IMR-90 (cell line): ENCODE measurements around the gene MAGI3. TPM values are rescaled to one million over a fixed set of nuclear protein-coding genes. Genes with fewer than 3 reads are reported as not detected.

Source experiments
- ATAC-seq: fragments of 200-7000 bp; cut with Tn5 transposase; 2 replicates; pipeline ENCODE4 v1.9.1; 2020; ENCODE audit warnings: low read depth, mild to moderate bottlenecking, moderate library complexity
- BruUV-seq: library from RNA; stranded (reverse); fragments of 400-500 nt; replicated peaks from 2 replicates; lab custom pipeline; 2021; lab: Mats Ljungman, UMichigan
- CTCF ChIA-PET: fragments of 300-600 bp; formaldehyde crosslinking; extraction: SDS; loops from one replicate; lab custom pipeline; 2021; ENCODE audit warnings: antibody characterized with exemption; lab: Yijun Ruan, JAX
- POLR2A ChIA-PET: fragments of 300-600 bp; sonication (Branson Sonifier 250); formaldehyde crosslinking; loops from one replicate; lab custom pipeline; 2022; ENCODE audit warnings: antibody characterized with exemption; ENCODE audit not compliant: unreplicated experiment; lab: Charles Lee
- DNase-seq: peaks from one replicate; pipeline ENCODE4 v3.0.0; 2013
- H2AFZ ChIP-seq: replicated peaks from 2 replicates; pipeline ENCODE3; 2013; ENCODE audit warnings: low read length, mild to moderate bottlenecking; ENCODE audit not compliant: poor library complexity
- H2AK5ac ChIP-seq: 2 replicates; pipeline ENCODE4 v1.6.1; 2013; ENCODE audit warnings: low read depth, low read length, inconsistent platforms
- H2AK9ac ChIP-seq: replicated peaks from 2 replicates; pipeline ENCODE3; 2013; ENCODE audit warnings: mild to moderate bottlenecking, low read depth, low read length, moderate library complexity; ENCODE audit not compliant: poor library complexity
- H2BK120ac ChIP-seq: 2 replicates; pipeline ENCODE4 v1.6.1; 2013; ENCODE audit warnings: low read depth, low read length, inconsistent platforms
- H2BK15ac ChIP-seq: 3 replicates; pipeline ENCODE4 v1.6.1; 2013; ENCODE audit warnings: low read depth, low read length, inconsistent platforms
- H2BK20ac ChIP-seq: 2 replicates; pipeline ENCODE4 v1.6.1; 2013; ENCODE audit warnings: low read depth, mild to moderate bottlenecking, inconsistent platforms, low read length, moderate library complexity
- H2BK5ac ChIP-seq: 2 replicates; pipeline ENCODE4 v1.6.1; 2013; ENCODE audit warnings: mild to moderate bottlenecking, low read depth, low read length, inconsistent platforms; ENCODE audit not compliant: poor library complexity, severe bottlenecking
- H3K14ac ChIP-seq: replicated peaks from 2 replicates; pipeline ENCODE4 v1.6.1; 2013; ENCODE audit warnings: low read depth, low read length, inconsistent platforms
- H3K18ac ChIP-seq: 2 replicates; pipeline ENCODE4 v1.6.1; 2013; ENCODE audit warnings: low read depth, low read length, control low read depth
- H3K23ac ChIP-seq: 2 replicates; pipeline ENCODE4 v1.6.1; 2013; ENCODE audit warnings: low read depth, low read length, inconsistent platforms
- H3K27ac ChIP-seq: 2 replicates; pipeline ENCODE4 v1.5.1; 2013; ENCODE audit warnings: mild to moderate bottlenecking, control low read depth, low read length; ENCODE audit not compliant: insufficient read depth
- H3K27me3 ChIP-seq: 2 replicates; pipeline ENCODE4 v1.6.1; 2013; ENCODE audit warnings: low read length; ENCODE audit not compliant: control insufficient read depth, insufficient read depth
- H3K36me3 ChIP-seq: 2 replicates; pipeline ENCODE4 v1.6.1; 2013; ENCODE audit warnings: low read length, mixed read lengths; ENCODE audit not compliant: control insufficient read depth, insufficient read depth
- H3K4ac ChIP-seq: 2 replicates; pipeline ENCODE4 v1.6.1; 2013; ENCODE audit warnings: low read depth, low read length, inconsistent platforms
- H3K4me1 ChIP-seq: 2 replicates; pipeline ENCODE4 v1.6.1; 2013; ENCODE audit warnings: low read length, mixed read lengths; ENCODE audit not compliant: control insufficient read depth, insufficient read depth
- H3K4me2 ChIP-seq: 2 replicates; pipeline ENCODE4 v1.6.1; 2013; ENCODE audit warnings: low read depth, mild to moderate bottlenecking, control low read depth, low read length, moderate library complexity
- H3K4me3 ChIP-seq: 2 replicates; pipeline ENCODE4 v1.5.1; 2013; ENCODE audit warnings: low read depth, mild to moderate bottlenecking, control low read depth, low read length, moderate library complexity; ENCODE audit not compliant: insufficient read depth
- H3K56ac ChIP-seq: 2 replicates; pipeline ENCODE4 v1.6.1; 2013; ENCODE audit warnings: low read length, inconsistent platforms; ENCODE audit not compliant: insufficient read depth; ENCODE audit errors: extremely low read depth
- H3K79me1 ChIP-seq, 2 experiments: 2 replicates each; pipeline ENCODE4 v1.6.1; 2013; ENCODE audit warnings: low read length in 2 of 2, inconsistent platforms in 1 of 2, low read depth in 1 of 2
- H3K9ac ChIP-seq: 2 replicates; pipeline ENCODE4 v1.6.1; 2013; ENCODE audit warnings: low read depth, low read length, control low read depth
- H3K9me1 ChIP-seq: 2 replicates; pipeline ENCODE4 v1.6.1; 2013; ENCODE audit warnings: low read length, inconsistent platforms; ENCODE audit not compliant: insufficient read depth
- H3K9me3 ChIP-seq: 2 replicates; pipeline ENCODE4 v1.6.1; 2013; ENCODE audit warnings: low read length; ENCODE audit not compliant: control insufficient read depth, insufficient read depth
- H4K20me1 ChIP-seq: 2 replicates; pipeline ENCODE4 v1.6.1; 2013; ENCODE audit warnings: low read length, inconsistent platforms; ENCODE audit not compliant: insufficient read depth
- H4K5ac ChIP-seq: 2 replicates; pipeline ENCODE4 v1.6.1; 2013; ENCODE audit warnings: mild to moderate bottlenecking, low read depth, low read length, control low read depth
- H4K8ac ChIP-seq, 2 experiments: 2 replicates each; pipeline ENCODE4 v1.6.1; 2013; ENCODE audit warnings: low read depth in 2 of 2, low read length in 2 of 2, control low read depth in 1 of 2, inconsistent platforms in 1 of 2
- H4K91ac ChIP-seq: 2 replicates; pipeline ENCODE4 v1.6.1; 2013; ENCODE audit warnings: low read depth, low read length, inconsistent platforms; ENCODE audit not compliant: insufficient read depth
- CEBPB ChIP-seq: IDR thresholded peaks from 2 replicates; pipeline ENCODE4 v1.6.1; 2012; ENCODE audit warnings: low read depth, low read length, improper control_type of control experiment
- NFE2L2 ChIP-seq: fragments of 150-350 bp; IDR thresholded peaks from 2 replicates; pipeline ENCODE4 v1.6.1; 2016; ENCODE audit warnings: low read depth, mild to moderate bottlenecking, low read length
- RCOR1 ChIP-seq: IDR thresholded peaks from 2 replicates; pipeline ENCODE4 v1.6.1; 2012; ENCODE audit warnings: mild to moderate bottlenecking, low read length, improper control_type of control experiment; ENCODE audit not compliant: insufficient replicate concordance
- WGBS, 2 experiments: methylation state at CpG; one replicate each; pipeline versions ENCODE4 v1.1.5 to v1.1.7; 2013; ENCODE audit warnings: missing lambda C conversion rate in 2 of 2; ENCODE audit not compliant: insufficient read length in 1 of 2; ENCODE audit errors: extremely low coverage in 2 of 2; 5-methylcytosine and 5-hydroxymethylcytosine counted together
- dilution Hi-C: fragments of 300-500 bp; cut with HindIII; formaldehyde crosslinking; loops from one replicate; pipeline ENCODE4 v1.14.3; 2018; ENCODE audit warnings: low sequenced_read_pairs; ENCODE audit not compliant: unreplicated experiment
- in situ Hi-C: fragments of 300-500 bp; cut with MboI; formaldehyde crosslinking; loops from 3 replicates; pipeline ENCODE4 v1.14.3; 2019; ENCODE audit warnings: low sequenced_read_pairs, inconsistent platforms, mixed read lengths
- intact Hi-C: fragments of 100-400 bp; cut with micrococcal nuclease; formaldehyde crosslinking; loops from 2 replicates; pipeline ENCODE4 v1.10.0; 2022
- polyA plus RNA-seq, 3 experiments: library from polyadenylated mRNA; depleted of rRNA; stranded (reverse); fragments of >200 nt; gene quantifications; 2 replicates each; pipeline ENCODE4 v1.2.3, GENCODE V29; 2012; ENCODE audit warnings: low replicate concordance in 1 of 3
- total RNA-seq: library from RNA; depleted of rRNA; stranded (reverse); fragments of >200 nt; gene quantifications from 2 replicates; pipeline ENCODE4 v1.2.3, GENCODE V29; 2012
- TF ChIP-seq, protein P1 (sequence below): fragments of 150-350 bp; IDR thresholded peaks from 2 replicates; pipeline ENCODE4 v1.6.1; 2016; ENCODE audit warnings: low read depth, mild to moderate bottlenecking, low read length, moderate library complexity, borderline replicate concordance

The MAGI3 gene
- total and polyA plus RNA-seq, 2 of the 4 experiments (the other 2 are of a cell fraction): 2.5 to 8.8 TPM

- Histone ChIP-seq H2AK9ac (no peak overlapping the region), H3K56ac (no peak overlapping the region), H3K14ac (no peak overlapping the region), H2BK15ac (no peak overlapping the region), H4K20me1 (no peaks in the 10 kb centered on the region), H3K79me1 (peaks cover 16 to 46% of the 10 kb centered on the region in 2 experiments), H3K4ac (no peak overlapping the region), H3K4me2 (no peak overlapping the region), H3K36me3 (no peaks in the 10 kb centered on the region), H3K23ac (no peak overlapping the region), H3K9me3 (no peaks in the 10 kb centered on the region), H2BK20ac (no peak overlapping the region), H3K18ac (no peak overlapping the region), H3K27ac (no peak overlapping the region), H2BK5ac (no peak overlapping the region), H3K4me1 (peaks cover 13% of the 10 kb centered on the region), H3K27me3 (no peaks in the 10 kb centered on the region), H2AK5ac (no peak overlapping the region), H3K4me3 (no peak overlapping the region), H4K8ac (no peak overlapping the region), H2AFZ (no peak overlapping the region), H3K9ac (no peak overlapping the region), H3K9me1 (peaks cover 6% of the 10 kb centered on the region; the same call in 1 of the 2 replicates), H4K91ac (no peak overlapping the region), H4K5ac (no peak overlapping the region), H2BK120ac (no peak overlapping the region)
- in situ Hi-C loops (no loop called here), dilution Hi-C loops (no loop called here), intact Hi-C loops (no loop called here)
- TF ChIP-seq NFE2L2 (no peak), CEBPB (no peak), RCOR1 (no peak)
- TF ChIP-seq, protein P1, sequence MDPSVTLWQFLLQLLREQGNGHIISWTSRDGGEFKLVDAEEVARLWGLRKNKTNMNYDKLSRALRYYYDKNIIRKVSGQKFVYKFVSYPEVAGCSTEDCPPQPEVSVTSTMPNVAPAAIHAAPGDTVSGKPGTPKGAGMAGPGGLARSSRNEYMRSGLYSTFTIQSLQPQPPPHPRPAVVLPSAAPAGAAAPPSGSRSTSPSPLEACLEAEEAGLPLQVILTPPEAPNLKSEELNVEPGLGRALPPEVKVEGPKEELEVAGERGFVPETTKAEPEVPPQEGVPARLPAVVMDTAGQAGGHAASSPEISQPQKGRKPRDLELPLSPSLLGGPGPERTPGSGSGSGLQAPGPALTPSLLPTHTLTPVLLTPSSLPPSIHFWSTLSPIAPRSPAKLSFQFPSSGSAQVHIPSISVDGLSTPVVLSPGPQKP: no peak
- BruUV-seq: no TSS peak
- ATAC-seq (no peak), DNase-seq (no peak)
- POLR2A ChIA-PET: no interaction called here
- 80% methylated on average over 1 of the region's 3 CpGs; no CpG with 5 or more reads in 1 of the 2 experiments for WGBS, 2 experiments
- CTCF ChIA-PET: no interaction called here
These were observed 147.9 kb downstream of the MAGI3 start for GRCh38 chr1:113538225-113538624.
